Right renal cortex interstitium (tissue), 3 donors: ENCODE results near the gene HABP2. TPM values are rescaled to one million over a fixed set of nuclear protein-coding genes. Genes with fewer than 3 reads are reported as not detected.

Source experiments
- DNase-seq, 3 donors: peaks; one replicate each; pipeline ENCODE4 v3.0.0-alpha.2; 2013; ENCODE audit warnings: low read depth in 3 of 3, low spot score in 2 of 3
- polyA plus RNA-seq, 3 donors: library from polyadenylated mRNA; unstranded; fragments of 120-200 nt; gene quantifications; one replicate each; pipeline ENCODE4 v1.2.1, GENCODE V29; 2013; ENCODE audit not compliant: insufficient read length in 3 of 3

Gene HABP2
- polyA plus RNA-seq = under 1 TPM; 0.40 to 0.65 (median 0.41) TPM

DNA sequence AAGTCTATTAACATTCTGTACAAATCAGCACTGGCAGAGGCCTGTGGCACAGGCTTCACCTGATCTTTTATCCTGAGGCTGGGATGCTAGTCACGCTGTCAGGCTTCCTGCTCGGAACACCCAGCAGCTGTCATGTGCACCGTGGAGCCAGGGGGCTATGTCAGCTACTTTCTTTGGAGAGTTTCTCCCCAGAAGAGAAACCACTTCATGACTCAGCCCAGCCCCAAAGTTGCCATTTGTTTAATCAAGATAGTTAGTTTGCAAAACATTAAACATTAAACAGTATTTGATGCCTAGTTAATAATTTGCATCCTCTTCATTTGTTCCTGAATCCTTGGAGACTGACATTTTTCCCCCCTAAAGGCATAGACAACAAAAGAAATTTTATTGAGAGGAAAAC is at the start of gene HABP2:
TSS of gene HABP2 (plus strand) at position 353 of the 400 bp plus-strand sequence. CDS start 69 bp downstream, outside the sequence.
- DNase-seq = no peak

- DNase-seq = no peak
These were observed 48.9 kb upstream of the HABP2 start for GRCh38 chr10:113503930-113504329.

DNA sequence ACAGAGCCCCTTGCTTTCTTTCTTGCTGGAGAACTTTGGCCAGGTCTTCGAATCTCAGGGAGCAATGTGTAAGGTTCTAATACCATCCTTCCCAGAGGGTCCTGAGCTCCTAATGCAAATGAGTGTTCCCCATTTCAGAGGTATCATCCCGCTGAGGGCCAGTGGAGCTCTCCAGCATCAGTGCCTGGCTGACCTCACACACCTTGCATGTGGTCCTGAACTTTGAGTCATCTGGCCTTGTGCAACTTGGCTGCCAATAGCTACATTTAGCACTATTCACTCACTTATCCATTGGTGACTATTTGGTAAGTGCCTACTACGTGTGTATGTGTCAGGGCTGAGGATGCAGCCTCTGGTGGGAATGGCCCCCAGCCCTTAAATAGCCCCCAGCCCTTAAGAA is 48.4 kb upstream of the HABP2 start:
- no peak for DNase-seq

GRCh38 chr10:113506476-113506875 is 46.4 kb upstream of the HABP2 start:
- no peak for DNase-seq

DNA sequence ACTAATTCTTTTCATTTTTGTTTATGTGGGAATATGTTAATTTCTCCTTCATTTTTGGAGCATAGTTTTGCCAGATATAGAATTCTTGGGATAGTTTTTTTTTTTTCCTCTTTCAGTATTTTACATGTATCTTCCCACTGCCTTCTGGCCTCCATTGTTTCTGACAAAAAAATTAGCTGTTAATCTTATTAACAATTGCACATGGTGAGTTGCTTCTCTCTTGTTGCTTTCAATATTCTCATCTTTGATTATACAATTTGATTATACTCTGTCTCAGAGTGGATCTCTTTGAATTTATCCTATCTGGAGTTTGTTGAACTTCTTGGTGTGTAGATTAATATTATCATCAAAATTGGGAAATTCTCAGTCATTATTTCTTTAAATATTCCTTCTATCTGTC is 41.4 kb upstream of the HABP2 start:
- DNase-seq = no peak

- DNase-seq = no peak
These were observed 37.7 kb upstream of the HABP2 start for GRCh38 chr10:113515161-113515560.

DNA sequence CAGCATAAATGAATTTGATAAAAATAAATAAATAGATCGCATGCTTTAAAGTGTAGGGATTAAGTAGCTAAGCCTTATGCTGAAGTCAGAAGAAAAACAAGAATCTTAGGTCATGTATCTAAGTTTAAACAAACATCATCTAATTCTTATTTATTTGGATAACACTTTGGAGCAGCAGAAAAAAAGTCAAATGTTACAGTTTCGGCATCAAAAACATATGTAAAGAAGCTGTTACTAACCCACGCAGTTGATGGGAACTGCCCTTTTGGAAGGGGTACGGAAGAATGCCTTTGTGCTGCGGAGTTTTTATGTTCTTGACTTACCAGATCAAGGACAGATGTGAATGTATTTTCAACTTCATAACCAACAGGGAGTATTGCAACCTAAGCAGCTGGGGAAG is 37.3 kb upstream of the HABP2 start:
- DNase-seq = no peak

DNA sequence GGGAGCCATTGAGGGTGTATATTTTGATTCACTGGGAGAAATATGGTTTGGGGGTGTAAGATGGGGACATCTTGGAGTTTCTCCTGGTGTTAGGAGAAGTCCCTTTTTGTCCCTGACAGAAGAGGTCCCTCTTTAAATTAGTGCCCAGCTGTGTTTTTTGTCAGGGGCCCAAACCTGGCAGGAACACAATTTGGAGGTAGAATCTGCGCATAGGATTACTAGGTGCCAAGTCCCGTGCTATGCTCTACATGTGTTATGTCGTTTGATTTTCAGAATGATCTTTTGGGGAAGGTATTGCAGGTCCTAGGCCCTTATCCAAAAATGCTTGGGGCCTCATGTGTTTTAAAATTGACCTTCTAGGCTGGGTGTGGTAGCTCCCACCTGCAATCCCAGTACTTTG is 36.8 kb upstream of the HABP2 start:
- DNase-seq = no peak

- no peak for DNase-seq
These were observed 35.5 kb upstream of the HABP2 start for GRCh38 chr10:113517165-113517900.

GRCh38 chr10:113517901-113518260 is 35.0 kb upstream of the HABP2 start:
- no peak for DNase-seq

GRCh38 chr10:113518415-113518814 is 34.4 kb upstream of the HABP2 start:
- no peak for DNase-seq

GRCh38 chr10:113518816-113519591 is 33.8 kb upstream of the HABP2 start:
- no peak for DNase-seq

GRCh38 chr10:113519681-113520115 is 33.2 kb upstream of the HABP2 start:
- no peak for DNase-seq

DNA sequence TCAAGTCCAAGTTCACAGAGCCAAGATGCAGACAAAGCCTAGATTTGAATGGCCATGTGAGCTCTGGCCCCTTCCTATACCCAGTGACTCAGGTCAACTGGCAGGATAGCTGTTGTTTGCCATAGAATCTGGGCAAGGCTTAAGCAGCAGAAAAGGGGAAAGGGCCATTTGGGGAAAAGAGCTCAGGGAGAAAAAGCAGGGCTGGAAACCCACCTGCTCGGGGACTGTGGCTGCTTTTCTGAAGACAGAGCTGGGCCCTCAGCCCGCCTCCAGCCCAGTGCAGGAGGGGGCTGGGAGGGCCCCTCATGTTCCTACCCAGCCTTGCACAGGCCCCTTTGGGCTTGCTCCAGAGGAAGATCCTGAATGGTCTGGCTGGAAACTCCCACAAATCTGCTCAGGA is 32.6 kb upstream of the HABP2 start:
- DNase-seq = no peak

GRCh38 chr10:113520690-113521474 is 32.0 kb upstream of the HABP2 start:
- DNase-seq = peak; percentile 49 to 60 (median 55)

DNA sequence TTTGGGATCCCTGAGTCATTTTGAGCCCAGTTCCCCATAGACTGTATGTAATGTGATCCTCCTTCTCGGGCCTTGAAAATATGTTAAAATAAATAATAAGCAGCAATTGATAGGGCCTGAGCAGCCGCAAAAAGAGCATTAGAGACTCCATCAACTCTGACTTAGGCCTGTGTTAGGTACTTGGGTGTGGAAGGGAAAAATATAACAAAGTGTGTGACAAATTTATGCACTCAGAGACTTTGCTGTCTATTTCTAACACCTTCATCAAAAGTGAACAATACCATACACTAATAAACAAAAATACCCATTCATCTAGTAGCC is 31.4 kb upstream of the HABP2 start:
- no peak for DNase-seq

- no peak for DNase-seq
These were observed 30.4 kb upstream of the HABP2 start for GRCh38 chr10:113522460-113522859.

DNA sequence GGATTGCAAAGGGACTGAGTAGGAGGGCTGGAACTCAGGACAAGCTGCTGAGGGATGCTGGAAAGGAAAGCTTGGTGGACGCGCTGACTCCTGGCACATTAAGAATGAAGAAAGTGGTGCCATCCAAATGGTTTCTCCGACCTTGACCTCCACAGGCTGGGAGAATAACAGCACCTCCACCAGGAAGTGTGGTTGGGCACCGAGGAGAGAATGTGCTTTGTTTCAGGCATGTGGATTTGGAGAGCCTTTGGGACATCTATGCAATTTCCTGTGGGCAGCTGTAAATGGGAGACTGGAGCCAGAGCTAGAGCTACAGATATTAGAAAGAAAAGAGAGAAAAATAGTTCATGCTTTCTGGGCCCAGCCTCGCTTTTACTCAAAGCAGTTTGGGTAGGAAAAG is 29.8 kb upstream of the HABP2 start:
- no peak for DNase-seq

DNA sequence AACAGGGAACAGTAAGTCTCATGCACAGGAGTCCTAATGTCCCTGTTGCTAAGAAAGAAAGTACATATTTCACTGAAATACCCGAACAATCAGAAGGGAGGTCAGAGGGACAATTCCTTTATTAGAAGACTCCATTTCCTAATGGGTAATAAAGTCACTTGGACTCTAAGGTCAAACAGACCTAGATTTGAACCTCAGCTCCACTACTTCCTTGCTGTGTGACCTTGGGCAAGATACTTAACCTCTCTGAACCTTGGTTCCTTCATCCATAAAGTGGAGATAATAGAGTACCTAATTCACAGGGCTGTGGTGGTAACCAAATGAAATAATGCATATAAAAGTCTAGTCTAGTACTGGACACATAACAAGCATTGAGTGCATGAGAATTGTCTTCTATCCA is 29.2 kb upstream of the HABP2 start:
- no peak for DNase-seq

DNA sequence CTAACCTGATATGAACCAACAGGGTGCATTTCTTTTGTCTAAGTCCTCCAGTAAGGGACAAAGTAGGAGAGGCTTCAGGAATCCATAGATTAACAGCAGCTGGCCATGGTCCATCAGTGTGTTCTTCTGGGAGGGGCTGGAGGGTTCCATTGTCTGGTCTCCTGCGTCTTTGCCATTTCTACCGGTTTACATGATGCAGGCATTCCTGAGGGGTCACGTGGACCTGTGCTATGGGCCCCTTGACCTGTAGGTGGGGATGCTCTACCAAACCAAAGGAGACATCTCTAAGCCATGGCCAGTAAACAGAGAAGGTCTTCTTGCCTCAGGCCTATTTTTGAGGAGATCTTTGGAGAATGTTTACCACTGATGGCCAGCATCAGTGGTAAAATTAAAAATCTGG is 28.7 kb upstream of the HABP2 start:
- DNase-seq = no peak
